PC-9 (cell line): ENCODE results near the gene MBNL2. TPM values are rescaled to one million over a fixed set of nuclear protein-coding genes. Genes with fewer than 3 reads are reported as not detected.

Experiments used
- BruUV-seq: library from RNA; stranded (reverse); fragments of 400-500 nt; replicated peaks from 2 replicates; lab custom pipeline; 2021; lab: Mats Ljungman, UMichigan
- CTCF ChIA-PET: fragments of 300-600 bp; sonication (Branson Sonifier 250); formaldehyde crosslinking; loops from one replicate; lab custom pipeline; 2022; ENCODE audit warnings: antibody characterized with exemption; lab: Charles Lee
- POLR2A ChIA-PET: fragments of 300-600 bp; sonication (Branson Sonifier 250); formaldehyde crosslinking; loops from one replicate; lab custom pipeline; 2022; ENCODE audit warnings: antibody characterized with exemption; ENCODE audit not compliant: unreplicated experiment; lab: Charles Lee
- DNase-seq, 2 experiments: peaks; one replicate each; pipeline versions ENCODE4 v3.0.0 to v3.0.0-alpha.2; 2015 to 2022; ENCODE audit warnings: mixed read lengths in 1 of 2
- H2AFZ ChIP-seq: fragments of 200-600 bp; sonication (generic); 2 replicates; pipeline ENCODE4 v1.8.1; 2017; ENCODE audit warnings: antibody characterized with exemption
- H3F3A ChIP-seq: fragments of 200-600 bp; sonication (generic); 2 replicates; pipeline ENCODE4 v1.8.1; 2017; ENCODE audit warnings: antibody characterized with exemption, mild to moderate bottlenecking, low read depth; ENCODE audit not compliant: insufficient read depth
- H3K27ac ChIP-seq: fragments of 200-600 bp; sonication (generic); 2 replicates; pipeline ENCODE4 v1.6.1; 2016; ENCODE audit warnings: mixed run types
- H3K27me3 ChIP-seq: fragments of 200-600 bp; sonication (generic); 2 replicates; pipeline ENCODE4 v1.6.1; 2016; ENCODE audit warnings: low read depth, mixed run types; ENCODE audit not compliant: insufficient read depth
- H3K36me3 ChIP-seq: fragments of 200-600 bp; sonication (generic); 2 replicates; pipeline ENCODE4 v1.6.1; 2016; ENCODE audit warnings: low read depth, mixed run types
- H3K4me1 ChIP-seq: fragments of 200-600 bp; sonication (generic); replicated peaks from 2 replicates; pipeline ENCODE4 v1.6.1; 2016; ENCODE audit warnings: mixed run types; ENCODE audit not compliant: insufficient read depth
- H3K4me2 ChIP-seq: fragments of 200-600 bp; sonication (generic); 2 replicates; pipeline ENCODE4 v1.6.1; 2017; ENCODE audit warnings: mixed run types
- H3K4me3 ChIP-seq: fragments of 200-600 bp; sonication (generic); 2 replicates; pipeline ENCODE4 v1.6.1; 2016; ENCODE audit warnings: mixed run types
- H3K79me2 ChIP-seq: fragments of 200-600 bp; sonication (generic); 2 replicates; pipeline ENCODE4 v1.6.1; 2017; ENCODE audit warnings: low read depth, mixed run types
- H3K9me2 ChIP-seq: fragments of 200-600 bp; sonication (generic); 2 replicates; pipeline ENCODE4 v1.8.1; 2017; ENCODE audit warnings: mild to moderate bottlenecking; ENCODE audit not compliant: insufficient read depth
- H3K9me3 ChIP-seq: fragments of 200-600 bp; sonication (generic); 2 replicates; pipeline ENCODE4 v1.8.1; 2016; ENCODE audit warnings: low read depth; ENCODE audit not compliant: insufficient read depth
- H4K20me1 ChIP-seq: fragments of 200-600 bp; sonication (generic); 2 replicates; pipeline ENCODE4 v1.8.1; 2017; ENCODE audit not compliant: insufficient read depth
- EZH2 ChIP-seq: fragments of 200-600 bp; sonication (generic); IDR thresholded peaks from 2 replicates; pipeline ENCODE4 v1.8.0; 2017; ENCODE audit warnings: antibody characterized with exemption, low read depth
- intact Hi-C: fragments of 100-400 bp; cut with micrococcal nuclease; formaldehyde crosslinking; loops from one replicate; pipeline ENCODE4 v1.10.0; 2022; ENCODE audit not compliant: unreplicated experiment
- total RNA-seq: library from RNA; stranded (reverse); gene quantifications from 2 replicates; pipeline ENCODE4 v1.2.3, GENCODE V29; 2021
- TF ChIP-seq, protein P1 (sequence below): fragments of 200-600 bp; sonication (generic); conservative IDR thresholded peaks from 2 replicates; pipeline ENCODE4 v1.6.1; 2017; ENCODE audit warnings: mixed run types, antibody characterized with exemption, mild to moderate bottlenecking, moderate library complexity

The MBNL2 gene
- total RNA-seq, 1 experiment from 2014 or later = 91.3 TPM

DNA sequence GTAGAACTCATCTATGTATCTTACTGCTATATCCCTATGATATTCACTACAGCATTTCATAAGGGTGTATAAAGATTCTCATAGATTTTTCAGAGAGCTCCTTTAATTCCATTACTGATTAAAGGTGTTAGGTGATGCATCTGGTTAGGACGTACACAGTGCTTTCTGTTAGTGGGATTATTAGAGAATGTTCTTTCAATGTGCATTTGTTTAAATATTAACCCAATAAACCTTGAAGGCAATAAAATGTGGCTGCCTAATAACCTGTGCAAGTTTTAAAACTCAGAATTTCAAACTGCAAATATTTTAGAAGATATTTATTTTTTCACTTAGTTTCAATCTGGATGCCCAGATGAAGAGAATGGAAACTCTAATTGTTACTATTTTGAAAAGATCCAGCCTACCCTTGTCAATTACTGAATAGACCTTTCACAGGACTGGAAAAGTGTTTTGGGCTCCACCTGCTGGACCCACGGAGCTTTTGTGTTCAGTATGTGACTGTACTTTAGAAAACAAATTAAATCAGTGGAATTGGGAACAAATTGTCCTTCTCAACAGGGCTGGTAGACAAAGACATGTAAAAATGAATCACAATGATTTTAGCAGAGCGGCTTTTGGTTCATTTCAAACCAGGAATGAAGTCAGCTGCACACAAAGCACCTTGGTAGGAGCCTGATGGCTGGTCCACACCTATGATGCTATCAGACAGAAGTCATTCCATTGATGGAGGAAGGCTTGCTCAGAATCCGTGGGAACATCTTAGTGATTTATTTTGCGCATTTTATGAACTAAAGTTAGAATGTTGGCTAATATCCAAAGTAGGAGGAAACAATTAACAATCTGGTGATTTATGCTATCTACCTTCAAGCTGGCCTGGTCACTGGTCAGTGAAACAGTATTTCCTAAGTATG, 122.4 kb downstream of the MBNL2 start:
- Histone ChIP-seq H2AFZ (no peak overlapping the region), H3K4me2 (no peak overlapping the region), H3K9me2 (no peaks in the 10 kb centered on the region), H3K27ac (0 out of 2 replicates have a peak overlapping the region, but pooled peaks have one; percentile 14), H3K9me3 (no peaks in the 10 kb centered on the region), H3K4me3 (no peak overlapping the region), H3F3A (peaks cover 49% of the 10 kb centered on the region; the same call in 1 of the 2 replicates), H4K20me1 (peaks cover 56% of the 10 kb centered on the region), H3K36me3 (peaks cover 71% of the 10 kb centered on the region), H3K27me3 (no peaks in the 10 kb centered on the region), H3K4me1 (no peaks in the 10 kb centered on the region), H3K79me2 (peaks cover 43% of the 10 kb centered on the region)
- ChIA-PET POLR2A (interaction anchor here (0.6 kb wide), 1 partner anchor 120 kb away, joined by 7 read pairs; no protein-coding TSS in a partner anchor), CTCF (interaction anchor here (1.4 kb wide), 1 partner anchor 234 kb away, joined by 3 read pairs; no protein-coding TSS in a partner anchor)
- intact Hi-C loops = loop anchor here (1.0 to 2.0 kb wide), 4 partner anchors 122 to 313 kb away; partner anchors contain the start of gene MBNL2
- peak; percentile 43 to 50 for DNase-seq
- BruUV-seq = no TSS peak
- TF ChIP-seq, protein P1, sequence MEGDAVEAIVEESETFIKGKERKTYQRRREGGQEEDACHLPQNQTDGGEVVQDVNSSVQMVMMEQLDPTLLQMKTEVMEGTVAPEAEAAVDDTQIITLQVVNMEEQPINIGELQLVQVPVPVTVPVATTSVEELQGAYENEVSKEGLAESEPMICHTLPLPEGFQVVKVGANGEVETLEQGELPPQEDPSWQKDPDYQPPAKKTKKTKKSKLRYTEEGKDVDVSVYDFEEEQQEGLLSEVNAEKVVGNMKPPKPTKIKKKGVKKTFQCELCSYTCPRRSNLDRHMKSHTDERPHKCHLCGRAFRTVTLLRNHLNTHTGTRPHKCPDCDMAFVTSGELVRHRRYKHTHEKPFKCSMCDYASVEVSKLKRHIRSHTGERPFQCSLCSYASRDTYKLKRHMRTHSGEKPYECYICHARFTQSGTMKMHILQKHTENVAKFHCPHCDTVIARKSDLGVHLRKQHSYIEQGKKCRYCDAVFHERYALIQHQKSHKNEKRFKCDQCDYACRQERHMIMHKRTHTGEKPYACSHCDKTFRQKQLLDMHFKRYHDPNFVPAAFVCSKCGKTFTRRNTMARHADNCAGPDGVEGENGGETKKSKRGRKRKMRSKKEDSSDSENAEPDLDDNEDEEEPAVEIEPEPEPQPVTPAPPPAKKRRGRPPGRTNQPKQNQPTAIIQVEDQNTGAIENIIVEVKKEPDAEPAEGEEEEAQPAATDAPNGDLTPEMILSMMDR = peak; percentile 76
- TF ChIP-seq EZH2 = no peak

DNA sequence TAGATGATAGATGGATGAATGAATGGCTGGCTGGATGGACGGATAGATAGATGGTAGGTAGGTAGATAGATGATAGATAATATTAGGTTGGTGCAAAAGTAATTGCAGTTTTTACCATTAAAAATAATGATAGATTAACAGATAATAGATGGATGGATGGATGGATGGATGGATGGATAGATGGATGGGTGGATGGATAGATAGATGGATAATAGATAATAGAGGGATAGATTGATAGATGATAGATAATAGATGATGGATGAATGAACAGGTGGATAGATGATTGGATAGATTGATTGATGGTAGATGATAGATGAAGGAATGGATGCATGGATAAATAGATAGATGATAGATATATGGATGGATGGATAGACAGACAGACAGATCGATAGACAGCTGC, 124.0 kb downstream of the MBNL2 start:
- BruUV-seq = no TSS peak
- Histone ChIP-seq H3K4me1 (no peaks in the 10 kb centered on the region), H2AFZ (no peak overlapping the region), H3K9me2 (no peaks in the 10 kb centered on the region), H3F3A (peaks cover 44% of the 10 kb centered on the region; the same call in 1 of the 2 replicates), H3K27me3 (no peaks in the 10 kb centered on the region), H3K4me3 (no peak overlapping the region), H3K9me3 (no peaks in the 10 kb centered on the region), H3K4me2 (no peak overlapping the region), H3K36me3 (peaks cover 80% of the 10 kb centered on the region), H3K27ac (no peak overlapping the region), H4K20me1 (peaks cover 57% of the 10 kb centered on the region), H3K79me2 (peaks cover 40% of the 10 kb centered on the region)
- intact Hi-C loops = no loop called here
- DNase-seq = no peak
- no peak for TF ChIP-seq EZH2
- TF ChIP-seq, protein P1 = no peak
- ChIA-PET POLR2A (no interaction called here), CTCF (no interaction called here)

DNA sequence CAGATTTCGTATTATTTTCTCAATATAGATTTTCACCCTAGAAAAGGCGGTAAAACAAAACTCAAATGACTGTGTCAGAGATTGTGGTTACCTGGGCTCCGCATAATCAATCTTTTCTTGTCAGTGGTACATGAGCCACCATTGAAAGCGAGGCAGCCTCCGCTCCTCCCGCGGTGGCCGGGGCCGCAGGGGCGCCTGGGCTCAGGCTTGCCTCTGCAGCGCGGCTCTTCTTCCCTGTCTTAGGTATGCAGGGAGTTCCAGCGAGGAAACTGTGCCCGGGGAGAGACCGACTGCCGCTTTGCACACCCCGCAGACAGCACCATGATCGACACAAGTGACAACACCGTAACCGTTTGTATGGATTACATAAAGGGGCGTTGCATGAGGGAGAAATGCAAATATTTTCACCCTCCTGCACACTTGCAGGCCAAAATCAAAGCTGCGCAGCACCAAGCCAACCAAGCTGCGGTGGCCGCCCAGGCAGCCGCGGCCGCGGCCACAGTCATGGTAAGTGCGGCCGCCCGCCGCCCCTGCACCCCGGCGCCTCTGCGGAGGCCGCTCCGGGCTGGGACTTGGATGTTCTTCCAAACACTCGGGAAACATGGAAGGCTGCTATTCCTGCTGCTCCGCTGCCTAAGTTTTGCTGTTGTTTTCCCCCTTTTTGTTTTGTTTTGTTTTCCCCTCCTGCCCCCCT, 124.6 kb downstream of the MBNL2 start:
- TF ChIP-seq, protein P1 = no peak
- no peak for DNase-seq
- H2AFZ ChIP-seq = no peak overlapping the region
- H4K20me1 ChIP-seq = peaks cover 57% of the 10 kb centered on the region
- H3K4me3 ChIP-seq = no peak overlapping the region
- H3K27me3 ChIP-seq = no peaks in the 10 kb centered on the region
- H3F3A ChIP-seq = peaks cover 40% of the 10 kb centered on the region; the same call in 1 of the 2 replicates
- H3K36me3 ChIP-seq = peaks cover 81% of the 10 kb centered on the region
- H3K27ac ChIP-seq = no peak overlapping the region
- peaks cover 34% of the 10 kb centered on the region for H3K79me2 ChIP-seq
- H3K9me3 ChIP-seq = no peaks in the 10 kb centered on the region
- no TSS peak for BruUV-seq
- ChIA-PET POLR2A (no interaction called here), CTCF (no interaction called here)
- H3K9me2 ChIP-seq = no peaks in the 10 kb centered on the region
- intact Hi-C loops = no loop called here
- no peak overlapping the region for H3K4me2 ChIP-seq
- H3K4me1 ChIP-seq = no peaks in the 10 kb centered on the region
